Measurements from ENCODE around the gene HBS1L. TPM values are rescaled to one million over a fixed set of nuclear protein-coding genes. Genes with fewer than 3 reads are reported as not detected.

Gene HBS1L
- total and polyA plus RNA-seq, 10 of the 15 experiments (the other 5 are each of a cell fraction or from before 2014, with no cell fraction given) = 58.7 to 142 (median 78.8) TPM

- TF ChIP-seq HSF1 (IDR thresholded peaks at IDR 0.05; ENCODE audit: low read depth, low read length) = no peak
- no peak for TF ChIP-seq MTA3 (IDR thresholded peaks at IDR 0.05; ENCODE audit: borderline replicate concordance, low read length)
- no peak for TF ChIP-seq STAT3 (IDR thresholded peaks at IDR 0.05; ENCODE audit: low read depth, low read length)
- TF ChIP-seq WRNIP1 (IDR thresholded peaks at IDR 0.05; ENCODE audit: borderline replicate concordance, low read depth, low read length) = no peak
- no peak for TF ChIP-seq NFXL1 (IDR thresholded peaks at IDR 0.05; ENCODE audit: borderline replicate concordance)
- no peak for TF ChIP-seq SKIL (IDR thresholded peaks at IDR 0.05; ENCODE audit: low read depth, poor library complexity, severe bottlenecking)
- no peak for TF ChIP-seq SPI1 (IDR thresholded peaks at IDR 0.05; ENCODE audit: borderline replicate concordance, insufficient read depth, low read depth, low read length)
- no peak for TF ChIP-seq BCL3 (IDR thresholded peaks at IDR 0.05; ENCODE audit: borderline replicate concordance, insufficient read depth, low read depth, low read length, poor library complexity, severe bottlenecking)
- TF ChIP-seq SUPT20H (IDR thresholded peaks at IDR 0.05; ENCODE audit: borderline replicate concordance, control insufficient read depth, low read depth, low read length) = no peak
- no peak for TF ChIP-seq ZNF274 (IDR thresholded peaks at IDR 0.05; ENCODE audit: insufficient read depth, insufficient read length)
- no peak for TF ChIP-seq ZNF687 (IDR thresholded peaks at IDR 0.05)
- TF ChIP-seq MEF2B (IDR thresholded peaks at IDR 0.05; ENCODE audit: partially characterized antibody, poor library complexity, severe bottlenecking) = no peak
- TF ChIP-seq EZH2 (IDR thresholded peaks at IDR 0.05; ENCODE audit: borderline replicate concordance, control insufficient read depth, low read depth, low read length) = no peak
- TF ChIP-seq RB1 (IDR thresholded peaks at IDR 0.05; ENCODE audit: borderline replicate concordance) = no peak
- no peak overlapping the region for H2AFZ ChIP-seq (ENCODE audit: control insufficient read depth, low read depth, low read length)
- SMC1A ChIA-PET (ENCODE audit: uncharacterized antibody, unreplicated experiment) = interaction anchor here (1.1 kb wide), 1 partner anchor 44 kb away, joined by 3 read pairs; no protein-coding TSS in a partner anchor
- WGBS (ENCODE audit: insufficient coverage, insufficient replicate concordance, low lambda C conversion rate, missing lambda C conversion rate) = 83% methylated on average over 1 of the region's 1 CpG
- H3K4me1 ChIP-seq (ENCODE audit: control insufficient read depth, insufficient read depth, low read length) = peaks cover 9% of the 10 kb centered on the region
- BruUV-seq (replicated peaks) = no TSS peak
- POLR2A ChIA-PET = no interaction called here
- no peaks in the 10 kb centered on the region for H3K27me3 ChIP-seq (replicated peaks in 1 of 2; ENCODE audit: control insufficient read depth in 2 of 2, insufficient read depth in 2 of 2, low read length in 1 of 2)
- FAIRE-seq (no peak), ATAC-seq (no peak), DNase-seq (ENCODE audit: low read depth, low spot score) (no peak)
- H3K4me3 ChIP-seq = no peak overlapping the region
- RAD21 ChIA-PET (ENCODE audit: unreplicated experiment) = interaction anchor here (1.3 kb wide), 1 partner anchor 78 kb away, joined by 4 read pairs; no protein-coding TSS in a partner anchor
- CTCF ChIA-PET = interaction anchor here (0.6 kb wide), 1 partner anchor 60 kb away, joined by 3 read pairs; no protein-coding TSS in a partner anchor
- no peak overlapping the region for H3K27ac ChIP-seq (ENCODE audit: control insufficient read depth, insufficient read depth)
- H3K4me2 ChIP-seq (ENCODE audit: control insufficient read depth, insufficient read depth) = no peak overlapping the region
- no peaks in the 10 kb centered on the region for H3K79me2 ChIP-seq (ENCODE audit: control insufficient read depth, insufficient read depth, low read length)
- in situ Hi-C loops (cut with MboI) = no loop called here
- H3K36me3 ChIP-seq (ENCODE audit: control insufficient read depth in 2 of 2, insufficient read depth in 2 of 2, low read length in 1 of 2) = no peaks in the 10 kb centered on the region
- intact Hi-C loops (cut with micrococcal nuclease; ENCODE audit: unreplicated experiment) = no loop called here
- H4K20me1 ChIP-seq (ENCODE audit: control insufficient read depth, insufficient read depth) = no peaks in the 10 kb centered on the region
- H3K9me3 ChIP-seq (replicated peaks; ENCODE audit: control insufficient read depth, insufficient read depth, low read length) = peaks cover 2% of the 10 kb centered on the region; the same call in 2 of the 3 replicates
- H3K9ac ChIP-seq (ENCODE audit: control insufficient read depth, insufficient read depth, low read length) = no peak overlapping the region
Measured at GRCh38 chr6:135081966-135082365, 27.3 kb upstream of the HBS1L start.

Data from GM12878 (cell line).